PC-3 (cell line): ENCODE data around the gene PGF. TPM values are rescaled to one million over a fixed set of nuclear protein-coding genes. Genes with fewer than 3 reads are reported as not detected.

Experiments
- ATAC-seq: fragments of 200-7000 bp; cut with Tn5 transposase; 2 replicates; pipeline ENCODE4 v1.9.1; 2020; ENCODE audit warnings: mild to moderate bottlenecking, moderate library complexity
- BruUV-seq: library from RNA; stranded (reverse); fragments of 400-500 nt; replicated peaks from 2 replicates; lab custom pipeline; 2021; lab: Mats Ljungman, UMichigan
- CTCF ChIA-PET: fragments of 300-600 bp; sonication (Branson Sonifier 250); formaldehyde crosslinking; loops from one replicate; lab custom pipeline; 2022; ENCODE audit warnings: antibody characterized with exemption; lab: Charles Lee
- POLR2A ChIA-PET: fragments of 300-600 bp; sonication (Branson Sonifier 250); formaldehyde crosslinking; loops from one replicate; lab custom pipeline; 2022; ENCODE audit warnings: antibody characterized with exemption; ENCODE audit not compliant: unreplicated experiment; lab: Charles Lee
- DNase-seq: peaks from one replicate; pipeline ENCODE4 v3.0.0-alpha.2; 2015
- H2AFZ ChIP-seq: fragments of 300-600 bp; sonication (generic); 2 replicates; pipeline ENCODE4 v1.6.0; 2016; ENCODE audit warnings: antibody characterized with exemption, low read length
- H3F3A ChIP-seq: fragments of 300-600 bp; sonication (generic); one replicate; pipeline ENCODE4 v1.6.0; 2017; ENCODE audit warnings: antibody characterized with exemption, low read length, control low read depth, mild to moderate bottlenecking; ENCODE audit not compliant: unreplicated experiment
- H3K27ac ChIP-seq: fragments of 300-600 bp; sonication (generic); 2 replicates; pipeline ENCODE4 v1.5.1; 2016; ENCODE audit warnings: mild to moderate bottlenecking, low read length
- H3K27me3 ChIP-seq: fragments of 300-600 bp; sonication (generic); 2 replicates; pipeline ENCODE4 v1.6.1; 2016; ENCODE audit warnings: low read length, mixed read lengths
- H3K36me3 ChIP-seq: fragments of 300-600 bp; sonication (generic); 2 replicates; pipeline ENCODE4 v1.6.1; 2016; ENCODE audit warnings: low read depth, mixed run types, low read length, mixed read lengths
- H3K4me1 ChIP-seq: fragments of 300-600 bp; sonication (generic); 2 replicates; pipeline ENCODE4 v1.5.1; 2016; ENCODE audit warnings: low read length; ENCODE audit not compliant: insufficient read depth
- H3K4me2 ChIP-seq: fragments of 300-600 bp; sonication (generic); 2 replicates; pipeline ENCODE4 v1.6.0; 2016; ENCODE audit warnings: low read length
- H3K4me3 ChIP-seq: fragments of 300-600 bp; sonication (generic); 2 replicates; pipeline ENCODE4 v1.5.1; 2016; ENCODE audit warnings: mild to moderate bottlenecking, low read length, mixed read lengths
- H3K79me2 ChIP-seq: fragments of 300-600 bp; sonication (generic); 2 replicates; pipeline ENCODE4 v1.6.1; 2017; ENCODE audit warnings: low read length, mixed read lengths
- H3K9ac ChIP-seq: fragments of 300-600 bp; sonication (generic); 2 replicates; pipeline ENCODE4 v1.6.0; 2016; ENCODE audit warnings: mild to moderate bottlenecking, low read length
- H3K9me2 ChIP-seq: fragments of 300-600 bp; sonication (generic); replicated peaks from 2 replicates; pipeline ENCODE4 v1.6.1; 2016; ENCODE audit warnings: mixed run types, low read length, mixed read lengths
- H3K9me3 ChIP-seq: fragments of 300-600 bp; sonication (generic); 2 replicates; pipeline ENCODE4 v1.6.1; 2016; ENCODE audit warnings: low read length, mixed read lengths
- H4K20me1 ChIP-seq: fragments of 300-600 bp; sonication (generic); 2 replicates; pipeline ENCODE4 v1.6.1; 2016; ENCODE audit warnings: low read length, mixed read lengths
- EZH2 ChIP-seq: fragments of 300-600 bp; sonication (generic); IDR thresholded peaks from one replicate; pipeline ENCODE4 v1.6.1; 2017; ENCODE audit warnings: antibody characterized with exemption, mild to moderate bottlenecking, low read length; ENCODE audit not compliant: unreplicated experiment
- EZH2phosphoT487 ChIP-seq: fragments of 300-600 bp; sonication (generic); IDR thresholded peaks from 2 replicates; pipeline ENCODE4 v1.6.1; 2018; ENCODE audit warnings: mild to moderate bottlenecking, antibody characterized with exemption, low read length, borderline replicate concordance
- intact Hi-C: fragments of 100-400 bp; cut with micrococcal nuclease; formaldehyde crosslinking; loops from 2 replicates; pipeline ENCODE4 v1.9.0; 2023
- total RNA-seq: library from RNA; depleted of rRNA; stranded (reverse); fragments of >200 nt; gene quantifications from 2 replicates; pipeline ENCODE4 v1.2.3, GENCODE V29; 2014
- TF ChIP-seq, protein P1 (sequence below): fragments of 300-600 bp; sonication (generic); conservative IDR thresholded peaks from 2 replicates; pipeline ENCODE4 v1.5.1; 2017; ENCODE audit warnings: antibody characterized with exemption, low read depth, mild to moderate bottlenecking, low read length

Gene PGF
- total RNA-seq, 1 experiment from 2014 or later: 0.26 TPM

DNA sequence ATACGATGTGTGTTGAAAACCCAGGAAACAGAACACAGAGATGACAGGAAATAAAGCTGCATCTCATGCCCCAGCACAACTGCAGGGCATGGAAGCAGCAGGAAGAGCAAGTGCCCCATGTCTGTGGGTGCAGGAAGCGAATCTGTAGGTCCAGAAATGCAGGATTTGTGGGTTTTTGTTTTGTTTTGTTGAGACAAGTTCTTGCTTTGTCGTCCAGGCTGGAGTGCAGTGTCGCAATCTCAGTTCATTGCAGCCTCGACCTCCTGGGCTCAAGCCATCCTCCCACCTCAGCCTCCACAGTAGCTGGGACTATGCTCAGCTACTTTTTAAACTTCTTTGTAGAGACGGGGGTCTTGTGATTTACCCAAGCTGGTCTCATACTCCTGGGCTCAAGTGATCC, 26.2 kb downstream of the PGF start:
- no peak overlapping the region for H3K4me3 ChIP-seq
- intact Hi-C loops: no loop called here
- no peak overlapping the region for H2AFZ ChIP-seq
- no peak overlapping the region for H3K9ac ChIP-seq
- H3K4me1 ChIP-seq: peaks cover 3% of the 10 kb centered on the region; the same call in 1 of the 2 replicates
- TF ChIP-seq EZH2: no peak
- DNase-seq (no peak), ATAC-seq (no peak)
- H3K27me3 ChIP-seq: no peaks in the 10 kb centered on the region
- no peaks in the 10 kb centered on the region for H3K9me3 ChIP-seq
- H3F3A ChIP-seq: no peaks in the 10 kb centered on the region
- no peak overlapping the region for H3K4me2 ChIP-seq
- H3K79me2 ChIP-seq: no peaks in the 10 kb centered on the region
- ChIA-PET CTCF (no interaction called here), POLR2A (no interaction called here)
- BruUV-seq: no TSS peak
- H3K36me3 ChIP-seq: no peaks in the 10 kb centered on the region
- no peaks in the 10 kb centered on the region for H3K9me2 ChIP-seq
- no peaks in the 10 kb centered on the region for H4K20me1 ChIP-seq
- no peak overlapping the region for H3K27ac ChIP-seq

DNA sequence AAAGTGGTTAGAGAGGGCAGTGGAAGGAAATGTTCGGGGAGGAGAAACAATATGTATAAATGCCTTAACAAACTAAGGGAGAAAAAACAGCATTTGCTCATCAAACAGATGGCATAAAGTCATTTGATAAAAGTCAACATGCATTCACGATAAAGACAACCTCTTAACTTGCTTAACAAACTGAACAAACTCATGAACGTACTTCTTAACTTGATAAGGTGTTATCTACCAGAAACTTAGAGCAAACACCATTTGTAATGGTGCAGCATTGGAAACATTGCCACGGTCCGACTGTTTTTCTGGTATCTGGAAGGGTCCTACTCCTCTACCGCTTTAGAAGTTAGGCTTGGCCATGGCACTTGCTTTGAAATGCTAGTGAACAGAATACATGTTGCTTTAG, 28.2 kb downstream of the PGF start:
- POLR2A ChIA-PET: interaction anchor here (0.7 kb wide), 1 partner anchor 149 kb away, joined by 4 read pairs; no protein-coding TSS in a partner anchor
- Histone ChIP-seq H4K20me1 (no peaks in the 10 kb centered on the region), H3K4me1 (peaks cover 3% of the 10 kb centered on the region; the same call in 1 of the 2 replicates), H3K4me3 (no peak overlapping the region), H3K79me2 (no peaks in the 10 kb centered on the region), H3F3A (no peaks in the 10 kb centered on the region), H3K9me2 (no peaks in the 10 kb centered on the region), H3K9ac (no peak overlapping the region), H3K27me3 (no peaks in the 10 kb centered on the region), H3K9me3 (no peaks in the 10 kb centered on the region), H3K27ac (no peak overlapping the region), H3K36me3 (no peaks in the 10 kb centered on the region), H3K4me2 (no peak overlapping the region), H2AFZ (no peak overlapping the region)
- ATAC-seq (no peak), DNase-seq (no peak)
- TF ChIP-seq, protein P1, sequence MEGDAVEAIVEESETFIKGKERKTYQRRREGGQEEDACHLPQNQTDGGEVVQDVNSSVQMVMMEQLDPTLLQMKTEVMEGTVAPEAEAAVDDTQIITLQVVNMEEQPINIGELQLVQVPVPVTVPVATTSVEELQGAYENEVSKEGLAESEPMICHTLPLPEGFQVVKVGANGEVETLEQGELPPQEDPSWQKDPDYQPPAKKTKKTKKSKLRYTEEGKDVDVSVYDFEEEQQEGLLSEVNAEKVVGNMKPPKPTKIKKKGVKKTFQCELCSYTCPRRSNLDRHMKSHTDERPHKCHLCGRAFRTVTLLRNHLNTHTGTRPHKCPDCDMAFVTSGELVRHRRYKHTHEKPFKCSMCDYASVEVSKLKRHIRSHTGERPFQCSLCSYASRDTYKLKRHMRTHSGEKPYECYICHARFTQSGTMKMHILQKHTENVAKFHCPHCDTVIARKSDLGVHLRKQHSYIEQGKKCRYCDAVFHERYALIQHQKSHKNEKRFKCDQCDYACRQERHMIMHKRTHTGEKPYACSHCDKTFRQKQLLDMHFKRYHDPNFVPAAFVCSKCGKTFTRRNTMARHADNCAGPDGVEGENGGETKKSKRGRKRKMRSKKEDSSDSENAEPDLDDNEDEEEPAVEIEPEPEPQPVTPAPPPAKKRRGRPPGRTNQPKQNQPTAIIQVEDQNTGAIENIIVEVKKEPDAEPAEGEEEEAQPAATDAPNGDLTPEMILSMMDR: no peak
- TF ChIP-seq EZH2phosphoT487: no peak
- no peak for TF ChIP-seq EZH2
- BruUV-seq: no TSS peak
- CTCF ChIA-PET: no interaction called here
- intact Hi-C loops: no loop called here

DNA sequence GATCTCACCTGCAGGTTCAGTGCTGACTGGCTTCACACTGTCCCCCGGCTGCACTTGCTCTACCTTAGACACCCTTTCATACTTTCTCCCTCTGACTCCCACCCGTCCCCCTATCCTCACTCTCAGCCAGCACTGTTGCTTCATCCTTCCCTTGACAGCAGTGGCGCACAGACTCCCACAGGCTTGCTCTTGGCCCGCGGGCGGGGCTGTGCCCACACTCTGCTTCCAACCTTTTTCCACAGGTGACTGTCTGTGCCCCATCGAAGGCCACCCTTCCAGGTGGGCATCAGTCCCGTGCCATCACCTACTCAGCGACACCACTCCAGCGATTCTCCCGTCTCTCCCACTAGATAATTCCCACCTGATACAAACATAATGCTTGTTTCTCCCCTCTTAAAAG, 31.3 kb downstream of the PGF start:
- Histone ChIP-seq H3K9me2 (no peaks in the 10 kb centered on the region), H3K36me3 (no peaks in the 10 kb centered on the region), H3F3A (no peaks in the 10 kb centered on the region), H3K9ac (no peak overlapping the region), H3K27ac (no peak overlapping the region), H3K27me3 (no peaks in the 10 kb centered on the region), H3K4me1 (peaks cover 15% of the 10 kb centered on the region; the same call in 1 of the 2 replicates), H3K9me3 (no peaks in the 10 kb centered on the region), H3K79me2 (no peaks in the 10 kb centered on the region), H2AFZ (no peak overlapping the region), H4K20me1 (no peaks in the 10 kb centered on the region), H3K4me2 (no peak overlapping the region), H3K4me3 (no peak overlapping the region)
- BruUV-seq: no TSS peak
- DNase-seq (no peak), ATAC-seq (no peak)
- ChIA-PET CTCF (no interaction called here), POLR2A (no interaction called here)
- TF ChIP-seq EZH2 (no peak), EZH2phosphoT487 (no peak)
- TF ChIP-seq, protein P1: no peak
- intact Hi-C loops: no loop called here
